Colonic mucosa (tissue), 4 donors: ENCODE data around the gene VSIG4. TPM values are rescaled to one million over a fixed set of nuclear protein-coding genes. Genes with fewer than 3 reads are reported as not detected.

Experiments
- DNase-seq: peaks from one replicate; pipeline ENCODE4 v3.0.0-alpha.2; 2020
- H3K27ac ChIP-seq: fragments of 200-600 bp; one replicate; pipeline ENCODE4 v1.8.0; 2021
- H3K27me3 ChIP-seq: fragments of 200-600 bp; one replicate; pipeline ENCODE4 v1.8.0; 2021
- H3K36me3 ChIP-seq: fragments of 200-600 bp; one replicate; pipeline ENCODE4 v1.8.0; 2021
- H3K4me1 ChIP-seq: fragments of 200-600 bp; one replicate; pipeline ENCODE4 v1.8.0; 2021; ENCODE audit warnings: mild to moderate bottlenecking
- H3K4me3 ChIP-seq: fragments of 200-600 bp; one replicate; pipeline ENCODE4 v1.8.0; 2021
- H3K9ac ChIP-seq, 2 donors: one replicate each; pipeline ENCODE4 v1.7.0; 2013; ENCODE audit warnings: control low read depth in 2 of 2, low read depth in 2 of 2, low read length in 2 of 2
- H3K9me3 ChIP-seq: fragments of 200-600 bp; one replicate; pipeline ENCODE4 v1.8.0; 2021
- intact Hi-C: fragments of 100-400 bp; cut with DNase I; formaldehyde crosslinking; loops from one replicate; pipeline ENCODE4 v1.14.1; 2022
- total RNA-seq, 2 donors: library from RNA; stranded (reverse); fragmentation: NEBNext Ultra II Directional in 1 of 2; extraction: Animal tissue kit (Norgen Biotek cat#: 25700) in 1 of 2; gene quantifications; one replicate each; pipeline ENCODE4 v1.2.1, GENCODE V29; 2021
- TF ChIP-seq, protein P1 (sequence below): fragments of 200-600 bp; IDR thresholded peaks from one replicate; pipeline ENCODE4 v1.8.0; 2022; ENCODE audit warnings: antibody characterized with exemption, mild to moderate bottlenecking
- donor health status: healthy.
- donor health status: DM: no; HTN: no; CAD: no.
- donor health status: DM: no; HTN: no; CAD: no.

The VSIG4 gene
- total RNA-seq, 2 donors from 2014 or later = 5.7 to 14.1 TPM

DNA sequence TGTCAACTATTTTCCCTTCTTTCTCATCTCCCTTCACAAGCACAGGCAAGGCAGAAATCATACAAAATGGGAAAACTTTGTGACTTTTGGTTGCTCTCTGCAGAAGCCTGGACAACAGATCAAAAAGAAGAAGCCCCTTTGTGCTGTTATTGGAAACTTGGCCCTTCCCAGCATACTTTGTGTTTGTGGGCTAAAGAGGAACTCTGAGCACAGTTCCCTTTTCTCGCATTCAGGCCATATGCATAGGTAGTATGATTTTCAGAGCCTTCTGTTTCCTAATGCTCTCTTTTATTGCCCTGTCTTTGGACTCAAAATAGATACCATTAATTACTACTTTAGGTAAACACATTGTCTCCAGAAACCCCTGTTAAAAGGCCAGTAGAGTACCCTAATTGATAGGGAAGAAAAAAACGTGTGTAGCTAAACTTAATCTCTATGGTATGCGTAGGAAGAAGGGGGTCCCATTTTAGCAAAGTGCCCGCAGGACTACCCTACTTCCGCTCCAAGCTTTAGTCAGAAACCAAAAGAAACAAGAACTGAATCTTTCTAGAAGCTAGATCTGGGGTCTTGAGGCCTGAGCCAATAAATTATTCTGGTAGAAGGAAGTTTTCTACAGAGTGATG lies 26.6 kb downstream of the VSIG4 start:
- Histone ChIP-seq H3K27ac (no peak overlapping the region), H3K4me1 (no peaks in the 10 kb centered on the region), H3K9ac (no peak overlapping the region), H3K4me3 (no peak overlapping the region), H3K36me3 (no peaks in the 10 kb centered on the region), H3K27me3 (no peaks in the 10 kb centered on the region), H3K9me3 (no peaks in the 10 kb centered on the region)
- intact Hi-C loops = no loop called here
- no peak for DNase-seq
- TF ChIP-seq, protein P1, sequence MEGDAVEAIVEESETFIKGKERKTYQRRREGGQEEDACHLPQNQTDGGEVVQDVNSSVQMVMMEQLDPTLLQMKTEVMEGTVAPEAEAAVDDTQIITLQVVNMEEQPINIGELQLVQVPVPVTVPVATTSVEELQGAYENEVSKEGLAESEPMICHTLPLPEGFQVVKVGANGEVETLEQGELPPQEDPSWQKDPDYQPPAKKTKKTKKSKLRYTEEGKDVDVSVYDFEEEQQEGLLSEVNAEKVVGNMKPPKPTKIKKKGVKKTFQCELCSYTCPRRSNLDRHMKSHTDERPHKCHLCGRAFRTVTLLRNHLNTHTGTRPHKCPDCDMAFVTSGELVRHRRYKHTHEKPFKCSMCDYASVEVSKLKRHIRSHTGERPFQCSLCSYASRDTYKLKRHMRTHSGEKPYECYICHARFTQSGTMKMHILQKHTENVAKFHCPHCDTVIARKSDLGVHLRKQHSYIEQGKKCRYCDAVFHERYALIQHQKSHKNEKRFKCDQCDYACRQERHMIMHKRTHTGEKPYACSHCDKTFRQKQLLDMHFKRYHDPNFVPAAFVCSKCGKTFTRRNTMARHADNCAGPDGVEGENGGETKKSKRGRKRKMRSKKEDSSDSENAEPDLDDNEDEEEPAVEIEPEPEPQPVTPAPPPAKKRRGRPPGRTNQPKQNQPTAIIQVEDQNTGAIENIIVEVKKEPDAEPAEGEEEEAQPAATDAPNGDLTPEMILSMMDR = no peak

- intact Hi-C loops = no loop called here
- no peaks in the 10 kb centered on the region for H3K36me3 ChIP-seq
- no peaks in the 10 kb centered on the region for H3K4me1 ChIP-seq
- no peaks in the 10 kb centered on the region for H3K27me3 ChIP-seq
- TF ChIP-seq, protein P1 = no peak
- no peak overlapping the region for H3K4me3 ChIP-seq
- no peak overlapping the region for H3K27ac ChIP-seq
- no peak overlapping the region for H3K9ac ChIP-seq
- DNase-seq = no peak
- H3K9me3 ChIP-seq = no peaks in the 10 kb centered on the region
These were observed 27.8 kb downstream of the VSIG4 start for GRCh38 chrX:66012094-66012534.

- Histone ChIP-seq H3K36me3 (no peaks in the 10 kb centered on the region), H3K4me3 (no peak overlapping the region), H3K27ac (no peak overlapping the region), H3K9me3 (no peaks in the 10 kb centered on the region), H3K27me3 (no peaks in the 10 kb centered on the region), H3K9ac (no peak overlapping the region), H3K4me1 (no peaks in the 10 kb centered on the region)
- no peak for DNase-seq
- TF ChIP-seq, protein P1 = no peak
- intact Hi-C loops = no loop called here
These were observed 30.5 kb downstream of the VSIG4 start for GRCh38 chrX:66009231-66009845.

DNA sequence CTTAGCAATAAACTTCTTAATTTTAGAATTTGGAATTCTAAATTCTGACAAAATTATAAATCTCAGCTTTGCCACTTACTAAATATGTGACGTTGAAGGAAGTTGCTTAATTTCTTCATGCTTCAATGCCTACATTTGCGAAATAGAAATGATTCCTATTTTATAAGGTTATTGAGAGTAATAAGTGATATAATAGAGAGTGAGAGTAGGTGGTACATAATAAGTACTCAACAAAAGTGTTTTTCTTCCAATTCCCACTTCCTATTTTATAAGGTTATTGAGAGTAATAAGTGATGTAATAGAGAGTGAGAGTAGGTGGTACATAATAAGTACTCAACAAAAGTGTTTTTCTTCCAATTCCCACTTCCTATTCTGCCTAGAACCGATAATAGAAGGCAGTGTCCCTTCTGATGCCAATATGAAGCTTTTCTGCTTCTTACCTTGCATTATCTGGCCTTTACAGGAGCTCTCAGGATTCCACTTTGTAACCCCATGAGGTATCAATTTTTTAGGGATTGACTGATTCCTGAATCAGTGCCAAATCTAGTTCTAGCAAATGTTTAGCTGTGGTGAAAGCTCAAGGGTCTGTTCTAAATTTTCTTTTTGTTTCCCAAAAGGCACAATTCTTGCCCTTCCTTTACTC lies 31.4 kb downstream of the VSIG4 start:
- TF ChIP-seq, protein P1 = no peak
- no peaks in the 10 kb centered on the region for H3K4me1 ChIP-seq
- no peak overlapping the region for H3K9ac ChIP-seq
- H3K27me3 ChIP-seq = no peaks in the 10 kb centered on the region
- H3K27ac ChIP-seq = no peak overlapping the region
- no peaks in the 10 kb centered on the region for H3K9me3 ChIP-seq
- intact Hi-C loops = no loop called here
- no peaks in the 10 kb centered on the region for H3K36me3 ChIP-seq
- no peak overlapping the region for H3K4me3 ChIP-seq
- DNase-seq = no peak

DNA sequence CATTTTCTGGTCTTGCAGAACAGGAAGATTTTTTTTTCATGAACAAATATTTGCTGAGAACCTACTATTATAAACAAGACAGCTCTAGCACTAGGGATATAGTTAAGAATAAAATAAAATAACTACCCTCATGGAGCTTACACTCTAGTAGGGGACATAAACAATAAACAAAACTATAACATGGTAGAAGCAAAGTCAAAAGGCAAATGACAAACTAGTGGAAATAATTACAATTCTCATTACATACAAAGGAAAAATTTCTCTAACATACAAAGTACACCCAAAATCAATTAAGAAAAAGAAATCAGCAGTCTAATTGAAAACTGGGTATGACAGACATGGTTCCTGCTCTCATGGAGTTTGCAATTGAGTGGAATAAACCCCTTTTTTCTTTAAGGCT lies 32.0 kb downstream of the VSIG4 start:
- no peaks in the 10 kb centered on the region for H3K36me3 ChIP-seq
- TF ChIP-seq, protein P1 = no peak

More for the DNA sequence above, 32.0 kb downstream of the VSIG4 start:
- Histone ChIP-seq H3K27me3 (no peaks in the 10 kb centered on the region), H3K4me1 (no peaks in the 10 kb centered on the region), H3K9ac (no peak overlapping the region), H3K4me3 (no peak overlapping the region), H3K9me3 (no peaks in the 10 kb centered on the region), H3K27ac (no peak overlapping the region)
- DNase-seq = no peak
- intact Hi-C loops = no loop called here
